CD4-positive, CD25-positive, alpha-beta regulatory T cell (primary cell): ENCODE data around the gene WDR3. TPM values are rescaled to one million over a fixed set of nuclear protein-coding genes. Genes with fewer than 3 reads are reported as not detected.

Source experiments
- ATAC-seq, 2 donors: fragments of 150-1000 bp; cut with Tn5 transposase; one replicate each; pipeline ENCODE4 v1.10.0; 2021; ENCODE audit warnings: low read depth in 2 of 2, moderate number of reproducible peaks in 2 of 2, moderate library complexity in 1 of 2
- DNase-seq, 3 donors: peaks; one replicate each; pipeline versions ENCODE4 v3.0.0 to v3.0.0-alpha.2; 2012 to 2022; ENCODE audit warnings: mixed read lengths in 1 of 3
- H3K27ac ChIP-seq: one replicate; pipeline ENCODE4 v1.7.0; 2013; ENCODE audit warnings: mild to moderate bottlenecking, low read length; ENCODE audit not compliant: insufficient read depth, poor library complexity, severe bottlenecking
- H3K27me3 ChIP-seq: one replicate; pipeline ENCODE4 v1.7.0; 2013; ENCODE audit warnings: low read length; ENCODE audit not compliant: control insufficient read depth, insufficient read depth
- H3K36me3 ChIP-seq: one replicate; pipeline ENCODE4 v1.7.0; 2013; ENCODE audit warnings: mild to moderate bottlenecking, low read length, moderate library complexity; ENCODE audit not compliant: control insufficient read depth, insufficient read depth
- H3K4me1 ChIP-seq: 2 replicates; pipeline ENCODE4 v1.7.0; 2013; ENCODE audit warnings: mild to moderate bottlenecking, low read length; ENCODE audit not compliant: insufficient read depth, control insufficient read depth, poor library complexity, severe bottlenecking
- H3K4me3 ChIP-seq: one replicate; pipeline ENCODE4 v1.7.0; 2013; ENCODE audit warnings: low read depth, mild to moderate bottlenecking, low read length, moderate library complexity
- H3K9me3 ChIP-seq, 2 experiments: 1 replicate in 1 of 2; 2 replicates in 1 of 2; pipeline ENCODE4 v1.7.0; 2013; ENCODE audit warnings: low read length in 2 of 2, mild to moderate bottlenecking in 1 of 2, moderate library complexity in 1 of 2; ENCODE audit not compliant: control insufficient read depth in 2 of 2
- H3K27ac Mint-ChIP-seq, 3 donors: one replicate each; pipeline ENCODE4 v1.8.0; 2020 to 2022; ENCODE audit warnings: mild to moderate bottlenecking in 3 of 3, mixed read lengths in 3 of 3, moderate library complexity in 2 of 3
- H3K27me3 Mint-ChIP-seq: one replicate; pipeline ENCODE4 v1.8.0; 2022; ENCODE audit warnings: mild to moderate bottlenecking, mixed read lengths
- H3K36me3 Mint-ChIP-seq: one replicate; pipeline ENCODE4 v1.8.0; 2020; ENCODE audit warnings: mixed read lengths
- H3K4me1 Mint-ChIP-seq, 4 donors: one replicate each; pipeline ENCODE4 v1.8.0; 2020 to 2022; ENCODE audit warnings: mixed read lengths in 4 of 4, mild to moderate bottlenecking in 1 of 4
- H3K4me3 Mint-ChIP-seq, 4 donors: one replicate each; pipeline ENCODE4 v1.8.0; 2020 to 2022; ENCODE audit warnings: mild to moderate bottlenecking in 4 of 4, mixed read lengths in 4 of 4, moderate library complexity in 3 of 4
- H3K9me3 Mint-ChIP-seq, 7 donors: one replicate each; pipeline ENCODE4 v1.8.0; 2020 to 2022; ENCODE audit warnings: mixed read lengths in 7 of 7, mild to moderate bottlenecking in 3 of 7, moderate library complexity in 2 of 7
- polyA plus RNA-seq, 4 donors: library from polyadenylated mRNA; unstranded; fragments of 300-500 nt; fragmentation: Illumina TruSeq; gene quantifications; one replicate each; pipeline ENCODE4 v1.2.3, GENCODE V29; 2021
- total RNA-seq: library from RNA; stranded (reverse); gene quantifications from one replicate; pipeline ENCODE4 v1.2.3, GENCODE V29; 2022

The WDR3 gene
- total and polyA plus RNA-seq, 5 donors from 2014 or later: 11.4 to 41.9 (median 15.8) TPM

DNA sequence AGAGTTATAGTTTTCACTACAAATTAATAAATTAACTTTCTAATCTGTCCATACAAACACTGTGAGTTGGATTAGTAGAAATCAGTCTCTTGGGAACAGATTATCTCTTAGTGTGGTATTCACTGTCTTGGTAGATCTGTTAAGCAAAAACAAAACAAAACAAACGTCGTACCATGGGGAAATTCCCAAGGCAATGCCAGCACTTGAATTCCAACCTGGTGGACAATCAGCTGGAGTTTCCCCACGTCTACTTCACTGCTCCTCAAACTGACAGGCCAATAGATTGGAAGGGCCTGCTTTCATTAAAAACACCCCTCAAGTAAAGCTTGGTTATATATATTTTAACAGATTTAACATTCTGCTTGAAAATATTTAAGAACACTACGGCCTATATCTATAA is 32.0 kb upstream of the WDR3 start:
- Mint-ChIP-seq H3K27ac (no peak overlapping the region), H3K9me3 (peaks cover 0 to 3% (median 0%) of the 10 kb centered on the region in 7 donors), H3K27me3 (no peaks in the 10 kb centered on the region), H3K4me1 (peaks cover 0 to 6% (median 6%) of the 10 kb centered on the region in 4 donors), H3K4me3 (no peak overlapping the region), H3K36me3 (peaks cover 30% of the 10 kb centered on the region)
- ATAC-seq (no peak), DNase-seq (no peak)
- Histone ChIP-seq H3K36me3 (peaks cover 67% of the 10 kb centered on the region), H3K27ac (no peak overlapping the region), H3K4me3 (no peak overlapping the region), H3K4me1 (no peaks in the 10 kb centered on the region), H3K27me3 (no peaks in the 10 kb centered on the region), H3K9me3 (no peaks in the 10 kb centered on the region)

DNA sequence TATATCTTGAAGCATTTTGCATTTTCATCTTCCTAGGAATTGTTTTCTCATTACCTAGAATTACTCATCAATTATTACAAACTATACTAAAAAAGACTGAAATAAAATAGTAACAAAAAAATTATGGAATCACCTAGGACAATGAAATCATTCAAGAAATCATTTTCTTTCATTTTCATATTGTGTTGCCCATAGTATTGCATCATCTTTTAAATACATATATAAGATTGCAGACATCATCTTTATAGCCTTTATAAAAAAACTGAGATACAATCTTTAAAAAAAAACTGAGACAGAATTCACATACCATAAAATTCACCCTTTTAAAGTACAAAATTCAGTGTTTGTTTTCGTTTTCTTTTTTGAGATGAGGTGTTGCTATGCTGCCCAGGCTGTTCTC is 29.7 kb upstream of the WDR3 start:
- H3K4me3 Mint-ChIP-seq: no peak overlapping the region
- no peak for ATAC-seq
- no peaks in the 10 kb centered on the region for H3K4me1 ChIP-seq
- H3K27ac Mint-ChIP-seq: no peak overlapping the region
- H3K27me3 Mint-ChIP-seq: no peaks in the 10 kb centered on the region
- H3K9me3 Mint-ChIP-seq: peaks cover 0 to 3% (median 0%) of the 10 kb centered on the region in 7 donors
- H3K36me3 ChIP-seq: peaks cover 68% of the 10 kb centered on the region
- H3K4me3 ChIP-seq: no peak overlapping the region
- no peak for DNase-seq
- no peaks in the 10 kb centered on the region for H3K9me3 ChIP-seq
- peaks cover 43% of the 10 kb centered on the region for H3K36me3 Mint-ChIP-seq
- no peaks in the 10 kb centered on the region for H3K27me3 ChIP-seq
- peaks cover 0 to 10% (median 8%) of the 10 kb centered on the region in 4 donors for H3K4me1 Mint-ChIP-seq
- H3K27ac ChIP-seq: no peak overlapping the region

DNA sequence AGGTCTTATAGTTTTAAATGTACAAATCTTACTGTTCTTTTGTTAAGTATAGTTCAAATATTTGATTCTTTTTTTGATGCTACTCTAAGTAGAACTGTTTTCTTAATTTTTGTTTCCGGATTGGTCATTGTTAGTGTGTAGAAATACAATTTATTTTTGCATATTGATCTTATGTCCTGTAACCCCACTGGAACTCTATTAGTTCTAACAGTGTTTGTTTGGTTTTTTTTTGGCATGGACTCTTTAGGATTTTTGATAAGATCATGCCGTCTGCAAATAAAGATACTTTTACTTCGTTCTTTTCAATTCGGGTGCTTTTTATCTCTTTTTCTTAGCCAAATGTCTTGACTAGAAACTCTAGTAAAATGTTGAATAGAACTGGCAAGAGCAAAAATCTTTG is 26.6 kb upstream of the WDR3 start:
- no peak overlapping the region for H3K4me3 ChIP-seq
- H3K27me3 ChIP-seq: no peaks in the 10 kb centered on the region
- peak overlapping the region in 1 of 3 donors; percentile 18 for H3K27ac Mint-ChIP-seq
- no peaks in the 10 kb centered on the region for H3K4me1 ChIP-seq
- no peaks in the 10 kb centered on the region for H3K9me3 ChIP-seq
- no peak for ATAC-seq
- H3K36me3 Mint-ChIP-seq: peaks cover 65% of the 10 kb centered on the region
- peaks cover 0 to 6% (median 2%) of the 10 kb centered on the region in 4 donors for H3K4me1 Mint-ChIP-seq
- H3K36me3 ChIP-seq: peaks cover 70% of the 10 kb centered on the region
- peaks cover 0 to 3% (median 0%) of the 10 kb centered on the region in 7 donors for H3K9me3 Mint-ChIP-seq
- no peaks in the 10 kb centered on the region for H3K27me3 Mint-ChIP-seq
- H3K27ac ChIP-seq: no peak overlapping the region
- DNase-seq: no peak
- no peak overlapping the region for H3K4me3 Mint-ChIP-seq

- Mint-ChIP-seq H3K4me3 (no peak overlapping the region), H3K36me3 (peaks cover 62% of the 10 kb centered on the region), H3K27ac (no peak overlapping the region), H3K4me1 (peaks cover 0 to 6% (median 2%) of the 10 kb centered on the region in 4 donors), H3K27me3 (no peaks in the 10 kb centered on the region), H3K9me3 (peaks cover 0 to 3% (median 0%) of the 10 kb centered on the region in 7 donors)
- no peaks in the 10 kb centered on the region for H3K4me1 ChIP-seq
- no peak overlapping the region for H3K4me3 ChIP-seq
- H3K27me3 ChIP-seq: no peaks in the 10 kb centered on the region
- peaks cover 61% of the 10 kb centered on the region for H3K36me3 ChIP-seq
- no peak overlapping the region for H3K27ac ChIP-seq
- H3K9me3 ChIP-seq: no peaks in the 10 kb centered on the region
- DNase-seq: no peak
- ATAC-seq: no peak
Observed at GRCh38 chr1:117904485-117904884, 25.1 kb upstream of the WDR3 start.

DNA sequence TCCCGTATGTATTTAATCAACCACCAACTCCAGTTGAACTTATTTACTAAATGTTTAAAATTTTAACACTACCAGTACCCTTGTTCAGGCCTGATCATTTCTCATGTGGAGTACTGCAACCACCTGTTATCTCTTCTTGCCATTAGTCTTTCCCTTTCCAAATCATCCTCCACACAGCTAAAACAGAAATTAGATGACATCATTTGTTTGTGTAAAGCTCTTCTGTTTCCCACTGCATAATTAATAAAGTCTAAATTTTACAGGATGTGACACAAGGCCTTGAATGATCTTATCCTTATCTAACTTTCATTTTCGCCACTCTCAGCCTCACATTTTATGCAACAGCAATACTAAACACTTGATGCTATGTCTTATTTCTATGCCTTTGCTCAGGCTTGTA is 24.5 kb upstream of the WDR3 start:
- Mint-ChIP-seq H3K36me3 (peaks cover 66% of the 10 kb centered on the region), H3K27me3 (no peaks in the 10 kb centered on the region), H3K27ac (peak overlapping the region in 1 of 3 donors; percentile 7), H3K4me3 (no peak overlapping the region), H3K4me1 (peaks cover 0 to 6% (median 2%) of the 10 kb centered on the region in 4 donors), H3K9me3 (peaks cover 0 to 3% (median 0%) of the 10 kb centered on the region in 7 donors)
- H3K4me3 ChIP-seq: no peak overlapping the region
- H3K27ac ChIP-seq: no peak overlapping the region
- ATAC-seq (no peak), DNase-seq (peak in 1 of 3 donors; percentile 10)
- H3K4me1 ChIP-seq: no peaks in the 10 kb centered on the region
- no peaks in the 10 kb centered on the region for H3K27me3 ChIP-seq
- H3K9me3 ChIP-seq: no peaks in the 10 kb centered on the region
- H3K36me3 ChIP-seq: peaks cover 66% of the 10 kb centered on the region

- no peaks in the 10 kb centered on the region for H3K27me3 Mint-ChIP-seq
- H3K4me1 Mint-ChIP-seq: peaks cover 9 to 20% (median 11%) of the 10 kb centered on the region in 4 donors
- Histone ChIP-seq H3K4me3 (no peak overlapping the region), H3K36me3 (peaks cover 77% of the 10 kb centered on the region), H3K27ac (no peak overlapping the region), H3K9me3 (peaks cover 0 to 7% of the 10 kb centered on the region in 2 experiments), H3K27me3 (no peaks in the 10 kb centered on the region), H3K4me1 (no peaks in the 10 kb centered on the region)
- peaks cover 70% of the 10 kb centered on the region for H3K36me3 Mint-ChIP-seq
- no peak overlapping the region for H3K4me3 Mint-ChIP-seq
- DNase-seq (no peak), ATAC-seq (no peak)
- no peak overlapping the region for H3K27ac Mint-ChIP-seq
- peaks cover 0 to 10% (median 1%) of the 10 kb centered on the region in 7 donors for H3K9me3 Mint-ChIP-seq
Observed at GRCh38 chr1:117911051-117911450, 18.5 kb upstream of the WDR3 start.

GRCh38 chr1:117919376-117919775 is 10.2 kb upstream of the WDR3 start:
- no peak overlapping the region for H3K27ac ChIP-seq
- DNase-seq (no peak), ATAC-seq (no peak)
- Mint-ChIP-seq H3K9me3 (peaks cover 0 to 8% (median 0%) of the 10 kb centered on the region in 7 donors), H3K27me3 (no peaks in the 10 kb centered on the region), H3K27ac (no peak overlapping the region), H3K4me1 (peaks cover 7 to 28% (median 11%) of the 10 kb centered on the region in 4 donors), H3K36me3 (peaks cover 51% of the 10 kb centered on the region), H3K4me3 (no peak overlapping the region)
- peaks cover 0 to 4% of the 10 kb centered on the region in 2 experiments for H3K9me3 ChIP-seq
- no peaks in the 10 kb centered on the region for H3K27me3 ChIP-seq
- H3K4me1 ChIP-seq: no peaks in the 10 kb centered on the region
- peaks cover 49% of the 10 kb centered on the region for H3K36me3 ChIP-seq
- no peak overlapping the region for H3K4me3 ChIP-seq

DNA sequence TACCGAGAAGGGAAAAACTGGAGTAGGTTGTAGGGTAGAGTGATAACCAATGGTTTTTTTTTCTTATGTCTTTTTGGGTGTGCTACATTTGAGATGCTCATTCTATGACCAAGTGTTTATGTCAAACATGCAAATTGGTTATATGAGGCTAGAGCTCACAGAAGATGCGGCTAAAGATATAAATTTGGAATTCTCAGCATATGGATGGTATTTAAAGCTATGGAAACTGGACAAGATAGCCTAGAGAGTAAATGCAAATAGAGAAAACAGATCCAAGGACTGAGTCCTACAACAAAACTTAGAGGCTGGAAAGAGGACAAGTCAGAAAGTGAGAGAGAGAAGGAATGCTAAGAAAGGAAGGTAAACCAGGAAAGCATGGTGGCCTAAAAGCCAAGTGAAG is 7.5 kb upstream of the WDR3 start:
- no peaks in the 10 kb centered on the region for H3K4me1 ChIP-seq
- DNase-seq (no peak), ATAC-seq (no peak)
- peaks cover 26% of the 10 kb centered on the region for H3K36me3 ChIP-seq
- no peak overlapping the region for H3K4me3 ChIP-seq
- Mint-ChIP-seq H3K27ac (no peak overlapping the region), H3K27me3 (no peaks in the 10 kb centered on the region), H3K9me3 (no peaks in the 10 kb centered on the region), H3K36me3 (peaks cover 35% of the 10 kb centered on the region), H3K4me3 (no peak overlapping the region), H3K4me1 (peaks cover 2 to 21% (median 17%) of the 10 kb centered on the region in 4 donors)
- no peaks in the 10 kb centered on the region for H3K9me3 ChIP-seq
- H3K27ac ChIP-seq: no peak overlapping the region
- no peaks in the 10 kb centered on the region for H3K27me3 ChIP-seq
